A549 (cell line): Measurements from ENCODE around the gene LSM10. TPM values are rescaled to one million over a fixed set of nuclear protein-coding genes. Genes with fewer than 3 reads are reported as not detected.
A peak's percentile ranks its signal among the peaks of the same experiment; 100 is the strongest.

Source experiments
- ATAC-seq, 2 experiments: fragments of 200-7000 bp in 1 of 2; fragments of >200 bp in 1 of 2; cut with Nextera tagmentation in 1 of 2; cut with Tn5 transposase in 1 of 2; 3 replicates each; pipeline versions ENCODE4 v1.8.0 to v1.9.1; 2018 to 2020; ENCODE audit warnings: mild to moderate bottlenecking in 1 of 2, moderate library complexity in 1 of 2
- CTCF ChIA-PET: fragments of 300-600 bp; sonication (Branson Sonifier 250); formaldehyde crosslinking; extraction: SDS; loops from one replicate; lab custom pipeline; 2021; ENCODE audit warnings: antibody characterized with exemption, inconsistent platforms; lab: Yijun Ruan, JAX
- POLR2A ChIA-PET: fragments of 350-600 bp; formaldehyde crosslinking; extraction: SDS; loops from one replicate; lab custom pipeline; 2021; ENCODE audit warnings: antibody characterized with exemption, inconsistent platforms; lab: Yijun Ruan, JAX
- DNase-seq, 2 experiments: peaks; one replicate each; pipeline versions ENCODE4 v3.0.0 to v3.0.0-alpha.2; 2011 to 2016; ENCODE audit warnings: low read depth in 1 of 2, low spot score in 1 of 2
- FAIRE-seq: peaks from 2 replicates; lab custom pipeline; 2011; peaks lifted over from hg19 to GRCh38; lab: Jason Lieb, UNC
- H3K27ac ChIP-seq, 2 experiments: fragments of >200 bp; sonication (Bioruptor Twin); formaldehyde crosslinking; 3 replicates each; pipeline ENCODE4 v1.5.1; 2016 to 2017
- H3K4me1 ChIP-seq: fragments of >200 bp; sonication (Bioruptor Twin); formaldehyde crosslinking; 3 replicates; pipeline ENCODE4 v1.6.1; 2016
- H3K4me2 ChIP-seq: fragments of >200 bp; sonication (Bioruptor Twin); formaldehyde crosslinking; 3 replicates; pipeline ENCODE4 v1.6.1; 2016
- H3K4me3 ChIP-seq: fragments of >200 bp; sonication (Bioruptor Twin); formaldehyde crosslinking; 3 replicates; pipeline ENCODE4 v1.5.1; 2016
- H3K9me3 ChIP-seq: fragments of >200 bp; sonication (Bioruptor Twin); formaldehyde crosslinking; 3 replicates; pipeline ENCODE4 v1.6.1; 2016
- BHLHE40 ChIP-seq: IDR thresholded peaks from 2 replicates; pipeline ENCODE4 v1.6.1; 2012; ENCODE audit warnings: low read depth, low read length, inconsistent platforms
- CEBPB ChIP-seq, 2 experiments: fragments of >200 bp in 1 of 2; sonication (Bioruptor Twin) in 1 of 2; formaldehyde crosslinking in 1 of 2; IDR thresholded peaks; 2 replicates each; pipeline ENCODE4 v1.6.1; 2012 to 2016
- ESRRA ChIP-seq: fragments of 150-350 bp; IDR thresholded peaks from 2 replicates; pipeline ENCODE4 v1.6.1; 2014; ENCODE audit warnings: mild to moderate bottlenecking, low read length, borderline replicate concordance
- FOSB ChIP-seq: fragments of 250-450 bp; sonication (Bioruptor Pico); IDR thresholded peaks from 2 replicates; pipeline ENCODE4 v1.5.0; 2020; ENCODE audit warnings: mild to moderate bottlenecking, moderate library complexity
- FOSL2 ChIP-seq, 2 experiments: fragments of 450-650 bp in 1 of 2; fragments of >200 bp in 1 of 2; sonication (Bioruptor Twin) in 1 of 2; formaldehyde crosslinking; IDR thresholded peaks; 2 replicates each; pipeline versions ENCODE4 v1.5.0 to v1.6.1; 2016 to 2020; ENCODE audit warnings: mild to moderate bottlenecking in 1 of 2, moderate library complexity in 1 of 2
- HEYL ChIP-seq: fragments of 250-450 bp; sonication (Bioruptor Pico); IDR thresholded peaks from 2 replicates; pipeline ENCODE4 v1.8.0; 2021; ENCODE audit warnings: mild to moderate bottlenecking, moderate library complexity
- JUNB ChIP-seq: fragments of >200 bp; sonication (Bioruptor Twin); formaldehyde crosslinking; IDR thresholded peaks from 2 replicates; pipeline ENCODE4 v1.6.1; 2016
- MAFK ChIP-seq: fragments of 450-650 bp; IDR thresholded peaks from 2 replicates; pipeline ENCODE4 v1.6.1; 2014; ENCODE audit not compliant: partially characterized antibody
- RCOR1 ChIP-seq: fragments of 150-350 bp; IDR thresholded peaks from 2 replicates; pipeline ENCODE4 v1.6.1; 2014; ENCODE audit warnings: antibody characterized with exemption, low read length, low read depth
- TP53 ChIP-seq: fragments of 250-450 bp; sonication (Bioruptor Pico); IDR thresholded peaks from 2 replicates; pipeline ENCODE4 v1.5.0; 2021; ENCODE audit warnings: mild to moderate bottlenecking, moderate library complexity
- ZC3H11A ChIP-seq: fragments of 450-650 bp; IDR thresholded peaks from 2 replicates; pipeline ENCODE4 v1.6.1; 2014; ENCODE audit warnings: antibody characterized with exemption, mild to moderate bottlenecking
- ZFP36 ChIP-seq: fragments of 450-650 bp; IDR thresholded peaks from 2 replicates; pipeline ENCODE4 v1.6.1; 2014; ENCODE audit warnings: borderline replicate concordance; ENCODE audit not compliant: partially characterized antibody
- ZNF302 ChIP-seq: fragments of 250-450 bp; sonication (Bioruptor Pico); IDR thresholded peaks from 2 replicates; pipeline ENCODE4 v1.9.0; 2021; ENCODE audit warnings: inconsistent platforms, mild to moderate bottlenecking, moderate library complexity
- WGBS: methylation state at CpG from one replicate; pipeline ENCODE4 v1.1.6; 2017; ENCODE audit errors: missing lambda C conversion rate; 5-methylcytosine and 5-hydroxymethylcytosine counted together
- polyA plus RNA-seq, 4 experiments: library from polyadenylated mRNA; depleted of rRNA in 3 of 4; stranded (reverse); fragments of >200 nt; fragmentation: RNase III in 1 of 4; extraction: RNeasy Plus Mini Kit Qiagen cat#74134 plus additional on column Dnase treatment in 1 of 4; gene quantifications; 2 replicates in 3 of 4; 3 replicates in 1 of 4; pipeline ENCODE4 v1.2.3, GENCODE V29; 2011 to 2017
- TF ChIP-seq, protein P1 (sequence below): fragments of 200-600 bp; sonication (generic); IDR thresholded peaks from 2 replicates; pipeline ENCODE4 v1.6.1; 2016; ENCODE audit warnings: antibody characterized with exemption, mild to moderate bottlenecking, moderate library complexity
- TF ChIP-seq, protein P2 (sequence below): fragments of 250-450 bp; sonication (Bioruptor Pico); IDR thresholded peaks from 2 replicates; pipeline ENCODE4 v1.5.0; 2021; ENCODE audit warnings: mild to moderate bottlenecking, moderate library complexity, borderline replicate concordance
- TF ChIP-seq, protein P3 (sequence below): fragments of 150-350 bp; IDR thresholded peaks from 2 replicates; pipeline ENCODE4 v1.6.1; 2014; ENCODE audit warnings: low read depth, mild to moderate bottlenecking, low read length

Gene LSM10
- polyA plus RNA-seq, 2 of the 4 experiments (the other 2 are of a cell fraction): 40.7 to 44.3 TPM

GRCh38 chr1:36380782-36381181, 16.9 kb downstream of the LSM10 start (continued):
- TF ChIP-seq, protein P1, sequence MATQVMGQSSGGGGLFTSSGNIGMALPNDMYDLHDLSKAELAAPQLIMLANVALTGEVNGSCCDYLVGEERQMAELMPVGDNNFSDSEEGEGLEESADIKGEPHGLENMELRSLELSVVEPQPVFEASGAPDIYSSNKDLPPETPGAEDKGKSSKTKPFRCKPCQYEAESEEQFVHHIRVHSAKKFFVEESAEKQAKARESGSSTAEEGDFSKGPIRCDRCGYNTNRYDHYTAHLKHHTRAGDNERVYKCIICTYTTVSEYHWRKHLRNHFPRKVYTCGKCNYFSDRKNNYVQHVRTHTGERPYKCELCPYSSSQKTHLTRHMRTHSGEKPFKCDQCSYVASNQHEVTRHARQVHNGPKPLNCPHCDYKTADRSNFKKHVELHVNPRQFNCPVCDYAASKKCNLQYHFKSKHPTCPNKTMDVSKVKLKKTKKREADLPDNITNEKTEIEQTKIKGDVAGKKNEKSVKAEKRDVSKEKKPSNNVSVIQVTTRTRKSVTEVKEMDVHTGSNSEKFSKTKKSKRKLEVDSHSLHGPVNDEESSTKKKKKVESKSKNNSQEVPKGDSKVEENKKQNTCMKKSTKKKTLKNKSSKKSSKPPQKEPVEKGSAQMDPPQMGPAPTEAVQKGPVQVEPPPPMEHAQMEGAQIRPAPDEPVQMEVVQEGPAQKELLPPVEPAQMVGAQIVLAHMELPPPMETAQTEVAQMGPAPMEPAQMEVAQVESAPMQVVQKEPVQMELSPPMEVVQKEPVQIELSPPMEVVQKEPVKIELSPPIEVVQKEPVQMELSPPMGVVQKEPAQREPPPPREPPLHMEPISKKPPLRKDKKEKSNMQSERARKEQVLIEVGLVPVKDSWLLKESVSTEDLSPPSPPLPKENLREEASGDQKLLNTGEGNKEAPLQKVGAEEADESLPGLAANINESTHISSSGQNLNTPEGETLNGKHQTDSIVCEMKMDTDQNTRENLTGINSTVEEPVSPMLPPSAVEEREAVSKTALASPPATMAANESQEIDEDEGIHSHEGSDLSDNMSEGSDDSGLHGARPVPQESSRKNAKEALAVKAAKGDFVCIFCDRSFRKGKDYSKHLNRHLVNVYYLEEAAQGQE: no peak
- TF ChIP-seq ZNF302 (CRISPR knock-in tag): no peak
- TF ChIP-seq HEYL (CRISPR knock-in tag): no peak
- no peak for TF ChIP-seq TP53

- CTCF ChIA-PET: interaction anchor here (1.1 to 1.6 kb wide), 2 partner anchors 11 to 37 kb away, joined by 3 to 5 read pairs; no protein-coding TSS in a partner anchor
- Histone ChIP-seq H3K27ac (0 out of 6 replicates have a peak overlapping the region, but pooled peaks of 1 of the 2 experiments have one; percentile 6), H3K4me1 (peaks cover 24% of the 10 kb centered on the region), H3K9me3 (no peaks in the 10 kb centered on the region), H3K4me3 (no peak overlapping the region), H3K4me2 (no peak overlapping the region)
- FAIRE-seq (no peak), ATAC-seq (no peak), DNase-seq (no peak)
- WGBS: 88% methylated on average over 5 of the region's 5 CpGs
- POLR2A ChIA-PET: no interaction called here
- TF ChIP-seq MAFK (peak; percentile 2), ESRRA (no peak)
Observed at GRCh38 chr1:36380143-36380619, 17.5 kb downstream of the LSM10 start.

- H3K27ac ChIP-seq: peak overlapping the region in 1 of 2 experiments; percentile 47; a peak in 1 of 6 replicates
- WGBS: 90% methylated on average over 3 of the region's 4 CpGs
- no peaks in the 10 kb centered on the region for H3K9me3 ChIP-seq
- peaks cover 28% of the 10 kb centered on the region for H3K4me1 ChIP-seq
- POLR2A ChIA-PET: no interaction called here
- no peak overlapping the region for H3K4me3 ChIP-seq
- no peak overlapping the region for H3K4me2 ChIP-seq
- CTCF ChIA-PET: interaction anchor here (0.6 to 2.3 kb wide), 4 partner anchors 9 to 159 kb away, joined by 3 to 12 read pairs (median 5); no protein-coding TSS in a partner anchor
- FAIRE-seq (no peak), ATAC-seq (no peak), DNase-seq (no peak)
- no peak for TF ChIP-seq RCOR1
- TF ChIP-seq FOSB (CRISPR knock-in tag): no peak
- TF ChIP-seq ZC3H11A: no peak
- no peak for TF ChIP-seq CEBPB (IDR thresholded peaks at IDR 0.05)
- TF ChIP-seq, protein P2, sequence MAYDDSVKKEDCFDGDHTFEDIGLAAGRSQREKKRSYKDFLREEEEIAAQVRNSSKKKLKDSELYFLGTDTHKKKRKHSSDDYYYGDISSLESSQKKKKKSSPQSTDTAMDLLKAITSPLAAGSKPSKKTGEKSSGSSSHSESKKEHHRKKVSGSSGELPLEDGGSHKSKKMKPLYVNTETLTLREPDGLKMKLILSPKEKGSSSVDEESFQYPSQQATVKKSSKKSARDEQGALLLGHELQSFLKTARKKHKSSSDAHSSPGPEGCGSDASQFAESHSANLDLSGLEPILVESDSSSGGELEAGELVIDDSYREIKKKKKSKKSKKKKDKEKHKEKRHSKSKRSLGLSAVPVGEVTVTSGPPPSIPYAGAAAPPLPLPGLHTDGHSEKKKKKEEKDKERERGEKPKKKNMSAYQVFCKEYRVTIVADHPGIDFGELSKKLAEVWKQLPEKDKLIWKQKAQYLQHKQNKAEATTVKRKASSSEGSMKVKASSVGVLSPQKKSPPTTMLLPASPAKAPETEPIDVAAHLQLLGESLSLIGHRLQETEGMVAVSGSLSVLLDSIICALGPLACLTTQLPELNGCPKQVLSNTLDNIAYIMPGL (CRISPR knock-in tag): no peak
- TF ChIP-seq ZFP36: no peak
- TF ChIP-seq BHLHE40: no peak
- TF ChIP-seq JUNB: no peak
- TF ChIP-seq, protein P3, sequence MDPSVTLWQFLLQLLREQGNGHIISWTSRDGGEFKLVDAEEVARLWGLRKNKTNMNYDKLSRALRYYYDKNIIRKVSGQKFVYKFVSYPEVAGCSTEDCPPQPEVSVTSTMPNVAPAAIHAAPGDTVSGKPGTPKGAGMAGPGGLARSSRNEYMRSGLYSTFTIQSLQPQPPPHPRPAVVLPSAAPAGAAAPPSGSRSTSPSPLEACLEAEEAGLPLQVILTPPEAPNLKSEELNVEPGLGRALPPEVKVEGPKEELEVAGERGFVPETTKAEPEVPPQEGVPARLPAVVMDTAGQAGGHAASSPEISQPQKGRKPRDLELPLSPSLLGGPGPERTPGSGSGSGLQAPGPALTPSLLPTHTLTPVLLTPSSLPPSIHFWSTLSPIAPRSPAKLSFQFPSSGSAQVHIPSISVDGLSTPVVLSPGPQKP: no peak
- TF ChIP-seq HEYL (CRISPR knock-in tag): no peak
- no peak for TF ChIP-seq FOSL2 (IDR thresholded peaks at IDR 0.05)
- TF ChIP-seq FOSL2 (CRISPR knock-in tag; IDR thresholded peaks at IDR 0.05): no peak
Observed at GRCh38 chr1:36377791-36378492, 19.8 kb downstream of the LSM10 start.
